CD4-positive, alpha-beta T cell treated with Interferon gamma for 1 hour (primary cell): Measurements from ENCODE around the gene LGALS7.
"Not testable (repeated sequence)": the region's sequence is repeated elsewhere in the genome, so short reads cannot be mapped to it uniquely, and the experiment has no call there.

Experiments
- DNase-seq: peaks from one replicate; pipeline ENCODE4 v3.0.0-alpha.2; 2020

Gene LGALS7

DNA sequence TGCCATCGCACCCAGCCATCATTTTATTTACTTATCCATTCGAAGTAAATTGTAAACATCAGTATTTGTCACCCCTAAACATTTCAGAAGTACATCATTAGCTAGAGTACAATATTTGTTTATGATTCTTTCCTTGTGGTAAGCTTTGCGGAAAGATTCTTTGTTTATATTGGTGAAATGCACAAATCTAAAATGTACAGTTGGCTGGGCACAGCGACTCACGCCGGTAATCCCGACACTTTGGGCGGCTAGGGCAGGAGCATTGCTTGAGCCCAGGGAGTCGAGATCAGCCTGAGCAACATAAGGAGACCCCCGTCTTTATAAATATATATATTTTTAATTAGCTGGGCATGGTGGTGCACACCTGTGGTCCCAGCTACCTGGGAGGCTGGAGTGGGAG, 25.8 kb upstream of the LGALS7 start:
- no peak for DNase-seq

DNA sequence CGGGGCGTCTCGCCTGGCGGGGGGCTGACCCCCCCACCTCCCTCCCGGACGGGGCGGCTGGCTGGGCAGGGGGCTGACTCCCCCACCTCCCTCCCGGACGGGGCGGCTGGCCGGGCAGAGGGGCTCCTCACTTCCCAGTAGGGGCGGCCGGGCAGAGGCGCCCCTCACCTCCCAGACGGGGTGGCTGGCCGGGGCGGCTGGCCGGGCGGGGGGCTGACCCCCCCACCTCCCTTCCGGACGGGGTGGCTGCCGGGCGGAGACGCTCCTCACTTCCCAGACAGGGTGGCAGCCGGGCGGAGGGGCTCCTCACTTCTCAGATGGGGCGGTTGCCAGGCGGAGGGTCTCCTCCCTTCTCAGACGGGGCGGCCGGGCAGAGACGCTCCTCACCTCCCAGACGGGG, 24.5 kb upstream of the LGALS7 start:
- DNase-seq: not testable (repeated sequence)

DNA sequence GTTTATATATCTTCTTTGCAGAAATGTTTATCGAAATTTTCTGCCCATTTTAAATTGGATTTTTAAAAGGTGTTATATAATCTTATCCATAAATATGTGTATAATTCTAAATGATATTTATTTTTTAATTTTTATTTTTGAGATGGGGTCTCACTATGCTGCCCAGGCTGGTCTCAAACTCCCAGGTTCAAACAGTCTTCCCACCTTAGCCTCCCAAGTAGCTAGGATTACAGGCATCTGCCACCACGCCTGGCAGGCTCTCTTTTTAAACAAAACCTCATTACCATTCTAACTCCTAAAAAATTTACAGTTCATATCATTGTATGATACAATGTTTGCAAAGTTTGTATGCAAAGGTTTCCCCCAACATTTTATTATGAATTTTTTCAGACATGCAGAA, 22.8 kb upstream of the LGALS7 start:
- DNase-seq: no peak

DNA sequence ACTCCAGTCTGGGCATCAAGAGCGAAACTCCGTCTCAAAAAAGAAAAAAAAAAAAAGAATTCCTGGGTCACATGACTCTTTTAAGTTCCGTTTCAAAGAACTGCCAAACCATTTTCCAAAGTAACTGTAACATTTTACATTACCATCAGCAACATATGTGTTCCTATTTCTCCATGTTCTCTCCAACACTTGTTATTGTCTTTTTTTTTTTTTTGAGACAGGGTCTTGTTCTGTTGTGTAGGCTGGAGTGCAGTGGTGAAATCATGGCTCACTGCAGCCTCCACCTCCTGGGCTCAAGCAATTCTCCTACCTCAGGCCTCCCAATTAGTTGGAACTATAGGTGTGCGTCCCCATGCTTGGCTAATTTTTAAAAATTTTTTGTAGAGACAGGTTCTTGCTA, 22.2 kb upstream of the LGALS7 start:
- no peak for DNase-seq

DNA sequence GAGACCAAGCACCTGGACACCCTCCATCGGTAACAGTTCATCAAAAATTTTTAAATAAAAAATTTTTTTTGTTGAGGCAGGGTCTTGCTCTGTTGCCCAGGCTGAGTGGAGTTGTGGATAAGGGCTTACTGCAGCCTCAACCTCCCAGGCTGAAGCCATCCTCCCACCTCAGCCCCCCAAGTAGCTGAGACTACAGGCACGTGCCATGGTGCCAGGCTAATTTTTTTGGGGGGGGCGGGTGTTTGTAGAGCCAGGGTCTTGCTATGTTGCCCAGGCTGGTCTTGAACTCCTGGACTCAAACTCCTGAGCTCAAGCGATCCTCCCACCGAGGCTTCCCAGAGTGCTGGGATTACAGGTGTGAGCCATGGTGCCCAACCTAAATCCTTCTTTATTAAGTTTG, 20.4 kb upstream of the LGALS7 start:
- DNase-seq: no peak

DNA sequence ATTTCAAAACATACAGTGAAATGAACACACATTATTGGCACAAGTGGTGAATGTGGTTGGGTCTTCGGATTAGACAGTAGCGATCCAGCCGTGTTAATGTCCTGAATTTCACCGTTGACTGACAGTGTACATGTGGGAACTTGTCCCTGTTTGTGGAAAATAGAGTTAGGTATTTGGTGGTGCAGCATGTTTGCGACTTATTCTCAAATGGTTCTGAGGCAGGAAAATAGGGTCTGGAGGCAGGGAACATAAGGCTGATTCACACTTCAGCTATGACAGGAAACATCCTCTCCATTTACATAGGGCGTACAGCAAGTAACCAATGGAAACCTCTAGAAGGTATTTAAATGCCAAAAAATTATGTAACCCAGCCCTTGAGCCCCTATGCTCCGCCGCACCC, 19.9 kb upstream of the LGALS7 start:
- DNase-seq: no peak

DNA sequence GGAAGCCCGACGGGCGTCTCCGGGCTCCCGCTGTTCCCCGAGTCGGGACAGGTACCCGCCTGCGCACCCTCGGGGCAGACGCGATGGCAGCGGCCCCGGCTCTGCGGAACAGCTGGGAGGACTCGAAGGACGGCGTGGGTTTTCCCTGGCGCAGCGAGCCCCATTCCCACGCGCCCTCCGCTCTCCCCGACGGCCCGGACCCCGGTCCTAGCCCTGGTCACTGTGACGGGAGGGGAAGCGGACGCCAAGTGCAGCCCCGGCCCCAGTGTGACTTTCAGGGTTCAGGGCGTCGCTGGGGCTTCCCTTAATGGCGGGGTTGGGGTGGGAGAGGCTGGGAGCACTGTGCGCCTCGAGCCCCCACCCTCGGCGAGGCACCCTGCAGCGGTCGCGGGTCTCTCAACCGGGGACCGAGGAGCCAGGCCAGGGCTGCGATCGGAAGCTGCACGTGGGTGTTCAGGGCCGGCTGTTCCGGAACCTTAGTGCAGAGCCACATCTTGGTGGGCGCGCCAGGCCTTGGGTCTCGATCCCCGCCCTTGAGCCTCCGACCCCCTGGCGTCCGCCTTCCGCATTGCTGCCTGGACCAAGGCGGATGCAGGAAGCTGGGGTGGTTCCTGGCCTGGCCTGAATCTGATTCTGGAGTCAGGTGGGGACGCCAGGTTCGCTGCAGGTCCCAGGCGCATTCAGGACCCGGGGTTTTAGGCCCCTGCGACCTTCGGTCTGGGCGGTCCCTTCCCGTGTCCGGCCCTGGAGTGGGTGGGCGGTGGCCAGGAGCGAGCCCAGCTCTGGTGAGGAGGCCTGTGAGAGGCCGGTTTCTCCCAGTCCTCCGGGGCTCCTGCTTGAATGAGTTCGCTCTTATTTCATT, 19.2 kb upstream of the LGALS7 start:
- peak; percentile 39 for DNase-seq

DNA sequence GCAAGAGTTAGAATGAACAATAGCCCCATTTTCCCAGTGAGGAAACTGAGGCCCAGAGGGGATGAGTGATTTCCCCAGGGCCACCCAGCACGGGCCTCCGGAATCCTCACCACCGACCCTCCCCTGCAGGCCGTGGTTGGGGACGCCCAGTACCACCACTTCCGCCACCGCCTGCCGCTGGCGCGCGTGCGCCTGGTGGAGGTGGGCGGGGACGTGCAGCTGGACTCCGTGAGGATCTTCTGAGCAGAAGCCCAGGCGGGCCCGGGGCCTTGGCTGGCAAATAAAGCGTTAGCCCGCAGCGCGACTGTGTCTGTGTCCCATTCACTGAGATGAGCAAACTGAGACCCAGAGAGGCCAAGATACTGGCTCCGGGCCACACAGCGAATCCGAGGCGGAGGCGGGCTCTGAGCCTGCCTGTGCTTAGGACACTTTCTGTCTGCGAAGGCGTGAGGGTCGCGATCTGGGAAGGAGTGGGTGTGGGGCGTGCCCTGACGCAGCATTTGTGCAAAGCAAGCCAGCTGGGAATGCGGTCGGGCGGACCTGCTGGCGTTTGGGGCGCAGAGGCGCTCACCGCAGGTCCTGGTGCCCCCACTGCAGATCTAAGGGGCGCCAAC, 18.2 kb upstream of the LGALS7 start:
- DNase-seq: not testable (repeated sequence)

DNA sequence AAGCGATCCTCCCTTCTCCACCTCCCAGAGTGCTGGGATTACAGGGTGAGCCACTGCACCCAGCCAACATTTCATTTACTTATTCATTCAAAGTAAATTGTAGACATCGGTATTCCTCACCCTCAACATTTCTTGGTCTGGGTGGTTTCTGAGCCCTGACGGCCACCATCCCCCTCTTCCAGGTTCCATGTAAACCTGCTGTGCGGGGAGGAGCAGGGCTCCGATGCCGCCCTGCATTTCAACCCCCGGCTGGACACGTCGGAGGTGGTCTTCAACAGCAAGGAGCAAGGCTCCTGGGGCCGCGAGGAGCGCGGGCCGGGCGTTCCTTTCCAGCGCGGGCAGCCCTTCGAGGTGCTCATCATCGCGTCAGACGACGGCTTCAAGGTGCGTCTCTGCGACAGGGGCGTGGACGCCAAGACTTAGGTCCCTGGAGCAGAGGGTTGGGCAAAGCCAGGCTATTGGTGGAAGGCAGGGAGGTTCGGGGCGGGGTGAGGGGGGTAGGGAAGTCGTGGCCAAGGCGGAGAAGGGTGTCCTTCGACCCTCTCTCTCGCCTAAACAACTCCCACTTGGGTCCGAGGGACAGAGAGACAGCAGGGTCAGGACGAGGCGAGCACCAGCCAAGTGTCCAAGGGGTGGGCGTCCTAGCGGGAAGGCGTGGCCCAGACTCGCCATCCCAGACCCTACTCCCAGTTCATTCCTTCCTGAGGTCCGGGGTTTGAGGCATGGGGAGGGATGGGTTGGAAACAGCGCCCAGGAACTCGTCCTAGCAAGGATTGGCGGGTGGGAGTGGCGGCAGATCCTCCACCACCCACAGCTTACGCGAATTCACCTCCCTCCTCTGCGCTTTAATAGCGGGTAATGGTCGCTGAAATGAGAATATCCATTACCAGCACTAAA, 17.4 kb upstream of the LGALS7 start:
- DNase-seq: not testable (repeated sequence)

DNA sequence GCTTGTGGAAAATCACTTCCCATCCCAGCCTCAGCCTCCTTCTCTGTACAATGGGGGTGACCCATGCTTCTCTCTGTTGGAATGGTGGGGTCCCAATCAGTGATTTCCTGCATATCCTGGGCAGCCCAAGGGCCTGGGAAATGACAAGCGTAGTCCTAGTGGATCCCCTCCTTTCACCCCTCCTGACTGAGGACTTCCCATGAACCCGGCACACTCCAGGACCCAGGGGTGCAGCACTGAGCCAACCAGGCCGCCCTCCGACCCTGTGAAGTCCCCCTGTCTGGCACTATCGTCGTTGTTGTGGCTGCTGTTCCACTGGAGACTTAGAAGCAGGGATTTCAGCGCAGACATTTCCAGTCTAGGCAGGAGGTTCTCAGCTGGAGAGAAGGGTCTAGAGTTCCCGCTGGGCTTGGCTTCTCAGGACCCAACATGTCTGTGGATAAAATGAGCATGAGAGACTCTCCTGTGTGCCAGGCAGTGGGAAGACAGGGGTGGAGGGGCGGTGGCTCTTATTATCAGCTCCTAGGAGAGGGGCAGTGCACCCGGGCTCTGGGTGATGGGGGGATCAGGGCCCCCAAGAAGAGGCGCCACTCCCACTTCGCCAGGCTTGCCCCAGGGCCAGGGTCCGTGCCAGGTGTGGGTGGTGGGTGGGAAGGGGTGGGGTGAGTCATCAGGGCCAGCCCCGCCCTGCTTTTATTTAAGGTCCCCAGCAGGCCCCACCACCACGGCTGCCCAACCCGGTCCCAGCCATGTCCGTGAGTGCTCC, 15.3 kb upstream of the LGALS7 start, which contains the start of gene LGALS7B:
Gene LGALS7B (plus strand): TSS at position 723 of the 766 bp plus-strand sequence. CDS start 27 bp downstream, at position 750.
- DNase-seq: no peak

DNA sequence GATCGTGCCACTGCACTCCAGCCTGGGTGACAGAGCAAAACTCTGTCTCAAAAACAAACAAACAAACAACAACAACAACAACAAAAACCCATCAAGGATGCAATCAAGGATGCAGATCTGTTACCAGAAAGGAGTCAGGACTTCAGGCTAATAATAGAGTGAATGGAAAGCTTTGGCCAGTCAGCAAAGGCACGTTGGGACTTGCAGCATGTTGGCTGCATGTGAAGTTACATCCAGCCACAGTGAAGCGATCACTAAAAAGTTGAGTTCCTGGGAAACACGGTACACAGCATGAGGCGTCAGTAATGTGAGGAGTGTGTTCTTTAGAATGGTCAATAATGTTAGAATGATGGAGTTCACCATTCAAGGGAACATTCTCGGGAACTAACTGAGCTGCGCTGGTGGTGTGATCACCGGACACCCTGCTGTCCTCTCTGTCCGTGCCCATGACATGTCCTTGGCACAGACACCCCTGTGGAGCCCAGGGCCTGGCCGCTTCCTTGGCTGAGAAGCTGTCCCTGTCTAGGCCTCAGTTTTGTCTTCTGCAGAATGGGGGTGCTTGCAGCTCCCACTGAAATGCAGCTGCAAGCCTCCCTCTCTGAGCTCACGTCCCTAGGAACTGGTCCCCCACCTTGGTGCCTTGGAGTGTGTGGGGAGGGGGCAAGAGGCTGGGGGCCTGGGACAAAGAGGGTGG, 13.4 kb upstream of the LGALS7 start:
- DNase-seq: no peak

DNA sequence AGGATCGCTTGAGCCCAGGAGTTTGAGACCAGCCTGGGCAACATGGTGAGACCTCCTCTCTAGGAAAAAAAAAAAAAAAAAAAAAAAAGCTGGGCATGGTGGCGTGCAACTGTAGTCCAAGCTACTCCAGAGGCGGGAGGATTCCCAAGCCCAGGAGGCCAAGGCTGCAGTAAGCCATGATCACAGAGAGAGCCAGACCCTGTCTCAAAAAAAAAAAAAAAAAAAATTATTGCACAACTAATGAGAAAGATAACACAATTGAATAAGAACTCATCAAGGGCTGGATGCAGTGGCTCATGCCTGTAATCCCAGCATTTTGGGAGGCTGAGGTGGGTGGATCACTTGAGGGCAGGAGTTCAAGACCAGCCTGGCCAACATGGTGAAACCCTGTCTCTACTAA, 12.7 kb upstream of the LGALS7 start:
- not testable (repeated sequence) for DNase-seq

DNA sequence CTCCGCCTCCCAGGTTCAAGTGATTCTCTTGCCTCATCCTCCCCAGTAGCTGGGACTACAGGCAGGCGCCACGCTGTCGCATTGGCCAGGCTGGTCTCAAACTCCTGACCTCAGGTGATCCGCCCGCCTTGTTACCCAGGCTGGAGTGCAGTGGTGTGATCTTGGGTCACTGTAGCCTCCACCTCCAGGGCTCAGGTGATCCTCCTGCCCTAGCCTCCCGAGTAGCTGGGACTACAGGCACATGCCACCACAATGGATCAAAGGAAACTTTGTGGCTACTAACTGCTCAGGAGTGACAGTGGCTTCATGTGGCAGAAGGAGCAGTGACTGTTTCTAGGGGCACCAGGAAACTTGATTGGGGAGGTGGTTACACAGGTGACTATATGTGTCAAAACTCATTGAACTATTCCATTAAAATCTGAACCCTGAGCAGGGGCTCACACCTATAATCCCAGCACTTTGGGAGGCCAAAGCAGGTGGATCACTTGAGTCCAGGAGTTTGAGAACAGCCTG, 11.9 kb upstream of the LGALS7 start:
- no peak for DNase-seq

DNA sequence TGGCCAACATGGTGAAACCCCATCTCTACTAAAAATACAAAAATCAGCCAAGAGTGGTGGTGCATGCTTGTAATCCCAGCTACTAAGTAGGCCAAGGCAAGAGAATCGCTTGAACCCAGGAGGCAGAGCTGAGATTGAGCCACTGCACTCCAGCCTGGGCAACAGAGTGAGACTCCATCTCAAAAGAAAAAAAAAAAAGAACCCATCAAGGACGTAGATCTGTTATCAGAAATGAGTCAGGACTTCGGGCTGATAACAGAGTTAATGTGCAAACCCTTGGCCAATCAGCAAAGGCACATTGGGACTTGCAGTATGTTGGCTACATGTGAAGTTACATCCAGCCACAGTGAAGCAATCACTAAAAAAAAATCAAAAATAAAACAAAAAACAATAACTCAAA, 10.9 kb upstream of the LGALS7 start:
- no peak for DNase-seq

DNA sequence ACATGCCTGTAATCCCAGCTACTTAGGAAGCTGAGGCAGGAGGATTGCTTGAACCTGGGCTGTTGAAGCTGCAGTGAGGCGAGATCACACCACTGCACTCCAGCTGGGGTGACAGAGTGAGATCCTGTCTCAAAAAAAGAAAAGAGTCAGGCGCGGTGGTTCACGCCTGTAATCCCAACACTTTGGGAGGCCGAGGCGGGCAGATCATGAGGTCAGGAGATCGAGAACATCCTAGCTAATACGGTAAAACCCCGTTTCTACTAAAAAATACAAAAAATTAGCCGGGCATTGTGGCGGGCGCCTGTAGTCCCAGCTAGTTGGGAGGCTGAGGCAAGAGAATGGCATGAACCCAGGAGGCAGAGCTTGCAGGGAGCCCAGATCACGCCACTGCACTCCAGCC, 8.9 kb upstream of the LGALS7 start:
- not testable (repeated sequence) for DNase-seq

DNA sequence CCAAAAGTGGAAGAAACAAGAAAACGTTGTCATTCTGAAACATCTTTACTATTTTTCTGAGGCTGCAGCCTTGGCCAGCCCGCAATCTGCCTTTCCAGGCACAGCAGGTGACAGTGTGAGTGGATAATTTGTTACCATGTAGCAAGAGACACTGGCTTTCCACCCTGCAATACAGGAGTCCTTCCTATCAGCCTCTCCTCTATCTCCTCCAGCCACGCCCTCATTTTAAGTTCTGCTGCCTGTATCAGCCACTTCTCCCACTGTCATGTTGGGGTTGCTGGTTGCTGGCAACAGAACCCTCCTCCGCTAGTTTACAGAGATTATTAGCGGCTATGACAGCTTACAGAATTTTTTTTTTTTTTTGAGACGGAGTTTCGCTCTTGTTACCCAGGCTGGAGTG, 7.7 kb upstream of the LGALS7 start:
- no peak for DNase-seq

DNA sequence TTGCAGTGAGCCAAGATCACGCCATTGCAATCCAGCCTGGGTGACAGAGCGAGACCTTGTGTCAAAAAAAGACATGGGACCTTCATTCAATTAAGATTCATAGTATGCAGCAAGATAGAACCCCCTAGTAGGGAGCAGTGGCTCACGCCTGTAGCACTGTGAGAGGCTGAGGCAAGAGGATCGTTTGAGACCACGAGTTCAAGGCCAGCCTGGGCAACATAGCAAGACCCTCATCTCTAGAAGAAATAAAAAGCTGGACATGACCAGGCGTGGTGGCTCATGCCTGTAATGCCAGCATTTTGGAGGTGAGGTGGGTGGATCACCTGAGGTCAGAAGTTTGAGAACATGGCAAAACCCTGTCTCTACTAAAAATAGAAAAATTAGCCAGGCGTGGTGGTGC, 7.1 kb upstream of the LGALS7 start:
- DNase-seq: no peak

DNA sequence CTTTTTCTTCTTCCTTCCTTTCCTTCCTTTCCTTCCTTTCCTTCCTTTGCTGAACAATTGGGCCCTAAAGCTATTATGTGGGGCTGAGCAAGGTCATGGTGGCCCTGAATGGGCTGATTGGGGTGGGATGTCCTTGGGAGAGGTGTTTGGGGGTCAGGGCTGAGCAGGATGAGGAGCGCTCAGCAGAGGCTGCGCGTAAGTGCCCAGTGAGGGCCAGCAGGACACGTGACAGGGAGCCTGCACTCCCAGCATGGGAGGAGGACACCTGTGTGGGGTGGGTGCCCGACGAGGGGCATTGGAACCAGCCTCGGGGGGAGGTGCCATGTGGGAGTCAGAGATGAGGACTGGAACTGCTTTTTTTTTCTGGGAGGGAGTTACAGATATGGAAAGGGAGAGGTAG, 5.4 kb upstream of the LGALS7 start:
- no peak for DNase-seq

DNA sequence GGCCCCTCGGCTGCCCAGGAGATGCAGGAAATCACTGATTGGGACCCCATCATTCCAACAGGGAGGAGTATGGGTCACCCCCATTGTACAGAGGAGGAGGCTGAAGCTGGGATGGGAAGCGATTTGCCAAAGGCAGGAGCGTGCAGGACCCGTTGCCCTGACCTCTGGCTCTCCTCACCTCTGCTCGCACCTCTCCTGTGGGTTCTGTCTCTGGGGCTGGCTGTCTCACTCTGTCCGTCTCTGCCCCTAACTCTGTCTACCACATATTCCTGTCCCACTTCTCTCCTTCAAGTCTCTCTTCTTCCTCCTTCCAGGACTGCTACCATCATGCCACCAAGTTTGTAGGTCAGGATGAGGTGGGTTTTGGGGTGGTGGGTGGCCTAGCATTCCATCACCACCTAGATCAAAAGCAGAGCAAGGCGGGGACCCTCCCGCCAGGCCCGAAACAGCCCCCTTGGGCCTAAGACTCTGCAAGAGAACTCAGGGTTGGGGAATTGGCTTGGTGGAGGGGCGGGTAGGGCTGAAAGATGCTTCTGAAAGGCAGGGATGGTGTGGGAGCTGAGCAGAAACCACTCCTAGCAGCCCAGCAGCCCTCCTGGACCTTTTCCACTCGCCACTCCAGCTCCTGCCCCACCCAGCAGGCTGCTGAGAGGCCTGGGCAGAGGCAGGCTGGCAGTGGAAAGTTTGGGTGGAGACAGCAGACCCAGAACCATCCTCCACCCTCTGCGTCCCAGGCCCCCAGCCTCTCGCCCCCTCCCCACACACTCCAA, 1.0 kb upstream of the LGALS7 start:
- no peak for DNase-seq

DNA sequence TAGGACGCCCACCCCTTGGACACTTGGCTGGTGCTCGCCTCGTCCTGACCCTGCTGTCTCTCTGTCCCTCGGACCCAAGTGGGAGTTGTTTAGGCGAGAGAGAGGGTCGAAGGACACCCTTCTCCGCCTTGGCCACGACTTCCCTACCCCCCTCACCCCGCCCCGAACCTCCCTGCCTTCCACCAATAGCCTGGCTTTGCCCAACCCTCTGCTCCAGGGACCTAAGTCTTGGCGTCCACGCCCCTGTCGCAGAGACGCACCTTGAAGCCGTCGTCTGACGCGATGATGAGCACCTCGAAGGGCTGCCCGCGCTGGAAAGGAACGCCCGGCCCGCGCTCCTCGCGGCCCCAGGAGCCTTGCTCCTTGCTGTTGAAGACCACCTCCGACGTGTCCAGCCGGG, 1.7 kb downstream of the LGALS7 start:
- not testable (repeated sequence) for DNase-seq

DNA sequence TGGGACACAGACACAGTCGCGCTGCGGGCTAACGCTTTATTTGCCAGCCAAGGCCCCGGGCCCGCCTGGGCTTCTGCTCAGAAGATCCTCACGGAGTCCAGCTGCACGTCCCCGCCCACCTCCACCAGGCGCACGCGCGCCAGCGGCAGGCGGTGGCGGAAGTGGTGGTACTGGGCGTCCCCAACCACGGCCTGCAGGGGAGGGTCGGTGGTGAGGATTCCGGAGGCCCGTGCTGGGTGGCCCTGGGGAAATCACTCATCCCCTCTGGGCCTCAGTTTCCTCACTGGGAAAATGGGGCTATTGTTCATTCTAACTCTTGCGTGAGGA, 2.4 kb downstream of the LGALS7 start:
- not testable (repeated sequence) for DNase-seq
